Measurements from ENCODE around the gene PDE3A.

PDE3A gene

DNA sequence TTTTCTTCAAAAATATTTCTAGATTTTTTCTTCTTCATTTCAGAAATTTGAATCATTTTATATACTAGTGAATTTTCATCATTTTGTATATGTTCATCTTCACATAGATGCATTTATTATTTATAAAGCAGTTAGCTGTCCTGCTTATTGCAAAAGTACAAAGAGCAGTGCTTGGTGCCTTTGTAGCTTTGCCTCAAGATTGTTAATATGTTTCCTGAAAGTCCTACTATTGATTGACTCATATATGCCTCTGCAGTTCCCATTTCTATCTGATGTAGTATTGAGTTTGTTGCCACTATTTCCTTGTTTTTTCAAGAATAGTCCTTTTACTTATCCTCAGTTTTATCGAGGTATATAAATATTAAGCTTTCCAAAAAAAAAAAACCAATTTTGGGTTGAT lies 89.7 kb downstream of the PDE3A start:
- no peak for DNase-seq (ENCODE audit: low read depth)

DNA sequence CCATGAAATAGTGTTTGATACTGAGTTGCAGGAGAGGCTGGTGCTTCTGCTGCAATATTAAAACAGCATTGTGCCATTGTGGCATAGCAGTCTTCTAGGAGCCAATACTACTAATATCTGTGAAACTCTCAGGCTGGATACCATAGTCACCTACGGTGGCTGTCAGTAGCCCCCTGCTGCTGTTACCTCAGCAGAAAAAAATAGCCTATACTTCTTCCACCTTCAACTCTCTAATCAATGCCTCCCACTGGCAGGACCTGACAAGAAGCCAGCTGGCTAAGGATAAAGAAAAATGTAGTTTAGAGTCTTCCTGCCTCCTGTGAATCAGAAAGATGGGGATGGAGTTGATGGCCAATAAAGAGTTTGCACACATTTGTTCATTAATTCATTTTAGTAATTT lies 91.6 kb downstream of the PDE3A start:
- no peak for DNase-seq (ENCODE audit: low read depth)

DNA sequence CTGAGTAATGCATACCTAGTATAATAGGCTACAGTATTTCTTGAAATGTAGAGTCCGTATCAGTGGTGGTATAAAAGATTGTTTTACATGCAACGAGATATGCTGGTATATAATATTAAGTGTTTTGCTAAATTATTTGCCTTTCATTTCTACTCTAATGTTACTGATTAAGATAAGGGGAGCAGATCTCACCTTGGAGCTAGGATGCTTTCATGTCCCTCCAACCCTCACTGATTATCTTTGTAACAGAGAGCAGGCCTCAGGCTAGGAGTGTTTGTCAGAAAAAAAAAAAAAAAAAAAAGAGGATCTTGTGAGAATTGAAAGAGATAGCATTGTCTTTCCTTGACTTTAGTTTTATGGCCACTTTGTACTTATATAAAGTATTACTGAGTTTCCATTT lies 92.6 kb downstream of the PDE3A start:
- DNase-seq (ENCODE audit: low read depth) = no peak

DNA sequence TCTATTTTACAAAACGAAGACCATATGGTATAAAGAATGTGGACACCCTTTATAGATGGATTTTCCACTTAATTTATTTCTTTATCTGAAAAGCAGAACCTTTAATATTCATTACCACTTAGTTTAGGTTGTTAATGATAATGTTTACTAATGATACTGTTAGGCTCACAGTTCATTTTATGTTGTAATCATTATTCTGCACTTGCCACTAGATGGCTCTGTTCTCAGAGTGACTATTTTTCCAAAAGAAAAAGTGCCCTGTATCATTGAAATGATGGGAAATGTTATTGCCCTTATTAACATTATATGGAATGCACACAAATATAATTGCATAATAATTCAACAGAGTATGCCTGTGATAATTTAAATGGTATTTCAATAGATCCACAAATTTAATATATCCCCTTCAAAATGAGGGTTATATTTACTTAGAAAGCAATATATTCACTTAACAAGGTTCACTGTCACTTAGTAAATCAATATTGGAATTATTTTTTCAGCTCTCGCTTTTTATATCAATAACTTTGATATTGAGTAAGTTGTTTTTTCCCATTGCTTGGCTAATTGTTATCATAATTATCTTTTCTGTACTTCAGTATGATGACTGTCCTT lies 95.7 kb downstream of the PDE3A start:
- DNase-seq (ENCODE audit: low read depth) = peak; percentile 30

DNA sequence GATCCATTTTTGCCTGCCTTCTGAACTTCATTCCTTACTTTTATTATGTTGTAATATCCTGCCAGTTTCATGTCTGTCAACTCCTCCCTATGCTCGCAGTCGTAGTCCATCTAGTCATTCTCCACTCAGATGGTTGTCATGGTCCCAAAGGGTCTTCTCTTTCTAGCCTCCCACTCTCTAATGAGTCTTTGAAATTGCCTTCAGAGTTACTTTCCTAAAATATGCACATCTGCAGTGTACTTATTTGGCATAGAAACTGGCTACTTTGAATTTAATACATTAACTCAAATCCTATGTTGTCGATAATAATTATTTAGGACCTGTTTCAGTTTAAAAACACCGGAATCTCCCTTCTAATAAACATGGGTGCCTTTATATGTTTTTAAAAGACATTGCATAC lies 101.0 kb downstream of the PDE3A start:
- DNase-seq (ENCODE audit: low read depth) = no peak

DNA sequence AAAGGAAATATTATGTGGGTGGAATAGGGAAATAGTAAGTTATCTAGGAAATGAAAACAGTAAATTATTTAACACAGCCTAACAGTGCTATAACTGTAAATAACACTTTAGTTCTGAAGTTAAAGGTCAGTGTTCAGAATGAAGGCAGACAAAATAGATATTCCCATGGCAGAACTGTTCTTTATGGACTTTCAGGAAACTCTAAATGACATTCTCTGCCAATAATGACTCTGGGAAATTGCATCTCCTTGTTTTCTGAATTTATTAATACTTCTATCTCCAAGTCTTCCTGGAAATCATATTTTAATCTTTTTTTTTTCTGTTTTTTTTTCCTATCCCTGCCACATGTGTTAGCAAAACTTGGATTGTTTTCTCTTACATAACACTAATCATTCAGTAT lies 101.4 kb downstream of the PDE3A start:
- no peak for DNase-seq (ENCODE audit: low read depth)

DNA sequence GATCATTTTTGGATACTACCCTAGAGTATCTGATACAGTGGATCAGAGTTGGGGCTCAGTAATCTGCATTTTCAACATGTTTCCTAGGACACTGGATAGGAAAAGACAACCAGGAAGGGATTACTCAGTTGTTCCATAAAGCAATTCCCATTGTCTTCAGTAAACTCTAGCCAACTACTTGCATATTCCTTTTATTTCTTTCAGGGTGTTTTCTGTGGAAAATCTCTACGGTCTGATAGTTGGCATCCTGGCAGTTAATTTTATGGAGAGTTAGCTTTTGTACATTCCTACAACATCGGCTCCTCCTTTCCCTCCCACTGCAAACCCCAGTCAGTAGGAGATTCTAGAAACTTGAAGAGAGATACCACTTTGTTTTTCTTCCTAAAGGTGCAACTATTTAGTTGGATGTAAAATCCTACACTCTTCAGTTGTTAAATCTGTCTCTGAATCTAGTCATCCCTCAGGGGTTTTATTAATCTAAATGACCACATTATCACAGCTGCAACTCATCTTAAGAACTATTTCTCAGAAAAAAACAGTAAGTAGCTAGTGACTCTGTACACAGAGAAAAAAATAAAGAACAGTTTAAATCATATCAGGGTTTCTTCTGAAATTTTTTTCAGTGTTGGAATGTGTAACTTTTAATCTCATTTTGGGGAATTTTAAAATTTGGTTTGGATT lies 103.9 kb downstream of the PDE3A start:
- no peak for DNase-seq (ENCODE audit: low read depth)

DNA sequence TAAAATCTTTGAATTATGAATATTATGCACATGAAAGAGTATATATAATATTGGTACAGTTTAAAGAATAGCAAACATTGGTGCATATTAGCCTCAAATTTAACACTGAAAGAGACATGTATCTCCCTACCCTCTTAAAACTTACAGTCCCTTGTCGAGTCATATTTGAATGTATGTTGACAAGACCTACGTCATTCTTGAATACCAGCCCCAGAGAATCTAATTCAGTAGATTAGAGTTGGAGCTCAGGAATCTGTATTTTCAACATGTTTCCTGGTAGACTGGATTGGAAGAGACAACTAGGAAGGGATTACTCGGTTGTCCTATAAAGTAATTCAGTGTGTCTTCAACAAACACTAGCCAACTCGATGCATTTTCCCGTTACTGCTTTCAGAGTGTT lies 104.8 kb downstream of the PDE3A start:
- no peak for DNase-seq (ENCODE audit: low read depth)

DNA sequence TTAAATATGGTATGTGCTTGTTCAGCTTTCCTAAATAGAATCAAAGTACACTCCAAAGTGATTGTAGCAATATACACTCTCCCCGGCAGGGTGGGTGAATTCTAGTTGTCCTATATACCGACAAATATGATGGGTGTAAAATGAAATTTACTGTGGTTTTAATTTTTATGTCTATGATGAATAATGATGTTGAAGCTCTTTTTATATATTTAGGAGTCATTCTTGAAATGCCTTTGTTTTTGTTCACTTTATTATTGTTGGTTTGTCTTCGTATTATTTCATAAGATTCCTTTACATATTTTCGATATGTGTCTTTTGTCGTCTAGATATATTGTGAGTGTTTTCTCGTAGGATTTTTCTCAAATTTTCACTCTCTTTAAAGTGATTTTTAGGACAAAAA lies 105.7 kb downstream of the PDE3A start:
- no peak for DNase-seq (ENCODE audit: low read depth)

DNA sequence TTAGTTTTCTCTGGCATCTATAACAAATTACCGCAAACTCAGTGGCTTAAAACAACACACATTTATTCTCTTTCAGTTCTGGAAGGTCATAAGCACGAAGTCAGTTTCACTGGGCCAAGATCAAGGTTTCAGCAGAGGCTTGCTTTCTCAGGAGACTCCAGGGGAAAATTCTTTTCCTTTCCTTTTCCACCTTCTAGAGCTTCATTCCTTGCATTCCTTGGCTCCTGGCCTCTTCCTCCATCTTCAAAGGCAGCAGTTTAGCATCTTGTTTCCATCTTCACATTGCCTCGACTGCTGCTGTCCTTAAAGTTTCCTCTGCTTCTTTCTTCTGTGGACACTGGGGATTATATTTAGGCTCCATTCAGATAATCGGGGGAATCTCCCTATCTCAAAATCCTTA lies 106.1 kb downstream of the PDE3A start:
- no peak for DNase-seq (ENCODE audit: low read depth)

DNA sequence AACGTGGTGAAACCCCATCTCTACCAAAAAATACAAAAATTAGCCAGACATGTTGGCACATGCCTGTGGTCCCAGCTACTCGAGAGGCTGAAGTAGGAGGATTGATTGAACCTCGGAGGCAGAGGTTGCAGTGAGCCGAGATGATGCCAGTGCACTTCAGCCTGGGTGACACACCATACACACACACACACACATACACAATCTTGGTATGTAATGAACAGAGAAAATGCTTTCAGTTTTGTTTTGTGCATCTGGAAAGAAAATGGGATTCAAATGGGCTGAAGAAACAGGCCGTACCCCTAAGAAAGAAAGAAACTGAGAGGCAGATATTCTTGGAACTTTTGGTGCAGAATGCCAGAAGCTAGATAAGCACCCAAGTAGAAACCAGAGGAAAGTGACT lies 107.2 kb downstream of the PDE3A start:
- DNase-seq (ENCODE audit: low read depth) = no peak

DNA sequence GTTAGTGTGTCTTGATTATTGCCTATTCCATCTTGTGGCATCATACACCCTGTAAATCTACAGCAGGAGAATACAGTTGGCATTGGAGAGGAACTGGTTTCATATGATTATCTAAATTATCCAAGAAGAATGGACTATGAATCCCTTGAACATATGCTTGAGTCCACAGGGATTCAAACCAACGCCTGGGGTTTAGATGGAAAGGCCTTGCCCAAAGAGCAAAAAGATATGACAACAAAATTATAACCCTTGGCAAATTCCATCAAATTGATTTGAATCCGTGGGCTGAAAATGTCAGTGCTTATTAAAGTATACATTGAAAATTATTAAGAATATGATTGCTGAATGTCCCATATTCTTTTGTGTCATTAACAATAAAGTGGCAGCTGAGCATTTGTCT lies 108.2 kb downstream of the PDE3A start:
- DNase-seq (ENCODE audit: low read depth) = no peak

DNA sequence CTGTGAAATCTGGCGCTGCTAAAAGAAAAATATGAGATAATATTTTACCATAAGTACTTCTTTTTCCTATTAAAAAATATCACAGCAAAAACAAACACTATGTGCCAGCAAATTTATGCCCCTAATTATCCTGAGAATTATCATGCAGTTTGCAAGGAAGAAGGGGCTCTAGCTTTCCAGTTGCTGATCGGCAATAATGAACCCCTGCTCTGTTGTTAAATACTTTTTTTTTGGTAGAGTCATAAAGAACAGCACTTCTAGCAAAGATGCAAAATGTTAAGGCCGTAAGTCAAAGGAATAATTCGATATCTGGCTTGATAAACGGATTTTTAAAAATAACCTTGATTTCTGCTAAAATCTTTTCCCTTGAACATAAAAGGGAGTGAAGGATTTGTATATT lies 108.9 kb downstream of the PDE3A start:
- DNase-seq (ENCODE audit: low read depth) = no peak

DNA sequence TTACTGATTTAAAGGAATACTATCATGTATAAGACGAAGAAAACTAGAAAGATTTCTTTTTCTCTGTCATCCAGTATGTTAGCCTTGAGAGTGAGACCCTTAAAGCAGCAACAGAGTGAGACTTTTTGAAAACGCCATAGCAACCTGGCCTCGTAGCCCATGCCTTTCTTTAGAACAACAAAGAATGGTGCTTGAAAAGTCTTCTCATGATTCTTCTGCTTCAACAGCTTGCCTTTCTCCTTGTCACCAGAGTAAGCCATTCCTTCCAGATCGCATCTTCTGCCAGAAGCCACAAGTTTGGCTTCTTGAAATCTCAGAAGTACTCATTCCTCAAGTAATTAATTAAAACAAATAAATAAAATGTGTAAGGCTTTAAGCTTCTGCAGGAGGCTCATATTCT lies 109.3 kb downstream of the PDE3A start:
- no peak for DNase-seq (ENCODE audit: low read depth)

DNA sequence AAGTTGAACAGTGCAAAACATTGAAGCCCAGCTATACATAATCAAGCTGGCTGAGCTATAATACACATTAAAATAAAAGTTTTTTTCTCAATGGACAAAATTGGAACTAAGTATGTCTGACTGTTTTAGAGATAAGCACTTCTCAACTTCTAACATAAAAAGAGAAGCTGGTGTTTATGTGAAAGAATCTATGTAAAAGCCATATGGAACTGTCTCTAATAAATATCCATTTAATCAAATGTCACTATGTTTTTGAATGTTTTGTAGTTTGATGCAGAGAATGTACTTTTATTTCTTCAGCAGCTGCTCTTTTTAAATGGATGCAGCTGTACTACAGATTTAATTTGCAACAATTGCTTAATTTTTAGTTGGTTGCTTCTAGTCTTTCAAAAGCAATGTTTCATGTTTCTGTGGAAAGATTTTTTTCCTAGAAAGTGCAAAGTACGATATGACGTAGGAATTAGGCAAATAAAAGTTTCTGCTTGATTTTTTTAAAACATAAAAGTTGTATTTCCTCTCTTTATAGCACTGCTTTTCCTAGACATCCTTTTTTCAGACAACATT lies 114.2 kb downstream of the PDE3A start:
- DNase-seq (ENCODE audit: low read depth) = no peak

DNA sequence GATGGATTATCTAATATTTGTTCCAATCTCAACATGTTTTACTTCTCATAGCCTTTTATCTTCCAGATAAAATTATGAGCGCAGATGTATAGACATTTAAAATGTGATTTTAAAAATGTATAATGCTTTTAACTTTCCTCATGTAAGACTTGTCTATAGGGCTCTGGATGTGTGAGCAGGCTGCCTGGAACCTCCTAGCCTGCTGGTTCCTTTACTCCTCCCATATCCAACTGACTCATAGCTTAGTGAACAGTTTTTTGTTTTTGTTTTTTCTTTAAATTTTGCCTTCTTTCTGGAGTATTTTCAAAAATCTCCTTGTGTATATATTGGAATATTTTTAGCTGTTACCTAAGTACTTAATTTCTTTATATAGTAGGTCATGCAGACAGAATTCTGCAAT lies 115.4 kb downstream of the PDE3A start:
- DNase-seq (ENCODE audit: low read depth) = no peak

DNA sequence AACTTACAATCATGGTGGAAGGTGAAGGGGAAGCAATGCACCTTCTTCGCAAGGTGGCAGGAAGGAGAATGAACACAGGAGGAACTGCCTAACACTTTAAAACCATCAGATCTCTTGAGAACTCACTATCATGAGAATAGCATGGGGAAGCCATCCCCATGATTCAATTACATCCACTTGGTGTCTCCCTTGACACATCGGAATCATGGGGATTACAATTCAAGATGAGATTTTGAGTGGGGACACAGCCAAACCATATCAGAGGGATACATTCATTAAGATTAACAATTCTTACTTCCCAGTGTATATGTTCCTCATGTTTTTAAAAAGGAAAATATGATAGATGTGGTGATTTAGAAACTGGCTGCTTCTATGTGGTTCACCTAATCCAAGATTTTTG lies 117.9 kb downstream of the PDE3A start:
- DNase-seq (ENCODE audit: low read depth) = no peak

DNA sequence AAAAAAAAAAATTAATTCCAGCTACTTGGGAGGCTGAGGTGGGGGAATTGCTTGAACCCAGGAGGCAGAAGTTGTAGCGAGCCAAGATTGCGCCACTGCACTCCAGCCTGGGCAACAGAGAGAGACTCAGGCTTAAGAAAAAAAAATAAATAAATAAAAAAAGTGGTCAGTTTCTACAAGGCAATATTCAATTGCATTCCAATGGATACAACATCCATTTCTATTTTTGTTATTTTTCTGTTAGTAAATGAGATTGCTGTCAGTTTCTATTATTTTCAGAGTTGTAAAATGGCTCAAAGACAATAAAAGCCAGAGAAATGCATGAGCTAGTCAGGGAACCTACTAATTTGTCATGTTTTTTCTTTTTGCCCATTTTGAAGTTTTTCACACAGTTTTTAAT lies 119.2 kb downstream of the PDE3A start:
- DNase-seq (ENCODE audit: low read depth) = no peak

DNA sequence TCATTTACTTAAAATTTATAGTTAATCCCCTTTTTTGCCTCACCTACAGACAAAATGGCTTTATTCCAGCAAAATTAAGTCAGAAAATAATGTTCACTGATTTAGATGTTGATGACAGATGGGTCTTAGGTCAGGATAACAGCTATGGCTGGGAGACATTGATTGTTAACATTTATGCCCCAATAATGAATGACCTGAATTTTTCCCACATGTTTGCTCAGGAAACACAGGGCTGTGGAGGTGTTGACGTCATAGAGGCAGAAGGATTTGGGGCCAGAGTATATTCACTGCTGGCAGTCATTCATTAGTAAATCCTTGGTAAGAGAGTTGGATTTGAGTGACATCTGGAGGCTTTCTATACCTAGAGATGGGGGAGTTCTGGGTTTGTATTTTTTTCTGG lies 121.3 kb downstream of the PDE3A start:
- no peak for DNase-seq (ENCODE audit: low read depth)

DNA sequence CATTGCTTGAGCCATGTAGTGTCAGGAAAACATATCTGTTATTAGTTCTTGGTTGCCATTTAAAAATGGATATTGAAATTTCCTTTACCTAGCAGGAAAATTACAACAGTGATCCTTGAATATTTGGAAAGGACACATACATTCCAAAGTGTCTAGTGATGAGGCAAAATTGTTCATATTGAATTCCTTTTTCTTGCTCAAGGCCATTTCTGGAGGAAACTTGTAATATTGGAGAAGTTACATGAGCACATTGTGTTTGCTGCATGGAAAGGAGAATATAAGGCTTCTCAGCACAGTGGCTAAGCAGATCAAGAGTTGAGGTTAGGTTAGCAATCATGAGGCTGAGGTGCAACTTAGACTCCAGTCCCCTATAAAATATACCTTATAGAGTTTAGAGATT lies 121.9 kb downstream of the PDE3A start:
- no peak for DNase-seq (ENCODE audit: low read depth)

DNA sequence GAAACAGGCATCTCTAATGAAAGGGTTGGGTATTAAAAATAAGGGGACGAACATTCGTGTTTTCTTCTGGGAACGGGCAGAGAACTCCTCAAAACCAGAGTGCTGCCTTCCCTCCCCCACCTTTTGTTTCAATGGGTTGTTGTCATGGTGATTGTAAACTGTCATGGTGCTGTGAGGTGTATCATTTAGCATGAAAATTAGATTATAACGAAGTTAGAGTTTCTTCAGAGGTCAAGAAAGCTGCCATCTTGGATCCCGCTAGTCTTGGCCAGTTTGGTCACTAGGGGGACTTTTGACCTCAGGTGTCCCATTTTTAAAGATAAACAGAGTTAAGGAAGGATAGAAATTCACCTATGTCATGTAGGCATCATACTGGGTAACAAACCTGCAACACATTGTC lies 123.0 kb downstream of the PDE3A start:
- no peak for DNase-seq (ENCODE audit: low read depth)

DNA sequence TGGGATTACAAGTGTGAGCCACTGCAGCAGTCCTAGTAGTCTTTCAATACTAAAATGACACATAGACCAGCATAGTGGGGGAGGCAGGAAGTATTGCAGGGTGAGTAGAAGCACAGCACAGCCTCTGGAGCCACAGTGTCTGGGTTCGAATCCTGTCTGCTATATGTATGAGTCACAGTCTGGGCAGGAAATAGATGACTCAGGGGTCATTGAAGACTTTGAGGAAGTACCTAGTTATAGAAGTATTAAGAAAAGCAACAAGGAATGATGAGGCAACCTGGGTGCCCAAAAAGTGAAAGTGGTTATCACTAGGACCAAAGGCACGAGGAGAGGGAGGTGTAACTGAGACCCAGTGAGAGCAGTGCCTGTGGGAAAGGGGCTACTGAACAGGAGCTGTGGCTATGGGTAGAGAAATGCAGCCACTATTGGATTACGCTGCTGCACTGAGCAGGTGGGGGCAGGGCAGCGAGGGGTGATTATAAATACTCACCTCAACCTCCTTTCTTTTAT lies 124.0 kb downstream of the PDE3A start:
- peak; percentile 56 for DNase-seq (ENCODE audit: low read depth)

DNA sequence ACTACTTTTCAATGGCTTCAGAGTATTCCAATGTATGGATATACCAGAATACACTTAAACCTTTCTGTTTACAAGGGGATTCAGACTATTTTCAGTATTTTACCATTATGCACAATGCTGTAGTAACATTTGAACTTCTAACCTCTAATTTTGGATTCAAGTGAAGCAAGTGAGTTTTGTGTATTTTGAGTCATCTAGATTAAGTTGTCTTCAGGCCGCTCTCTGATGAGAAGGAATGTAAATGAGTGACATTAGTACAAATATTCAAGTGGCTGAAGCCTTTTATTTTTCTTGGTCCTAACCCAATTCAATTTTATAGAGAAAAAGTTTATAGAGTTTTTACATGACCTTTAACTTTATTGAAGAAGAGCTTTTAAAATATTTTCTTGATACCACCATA lies 125.6 kb downstream of the PDE3A start:
- DNase-seq (ENCODE audit: low read depth) = no peak

DNA sequence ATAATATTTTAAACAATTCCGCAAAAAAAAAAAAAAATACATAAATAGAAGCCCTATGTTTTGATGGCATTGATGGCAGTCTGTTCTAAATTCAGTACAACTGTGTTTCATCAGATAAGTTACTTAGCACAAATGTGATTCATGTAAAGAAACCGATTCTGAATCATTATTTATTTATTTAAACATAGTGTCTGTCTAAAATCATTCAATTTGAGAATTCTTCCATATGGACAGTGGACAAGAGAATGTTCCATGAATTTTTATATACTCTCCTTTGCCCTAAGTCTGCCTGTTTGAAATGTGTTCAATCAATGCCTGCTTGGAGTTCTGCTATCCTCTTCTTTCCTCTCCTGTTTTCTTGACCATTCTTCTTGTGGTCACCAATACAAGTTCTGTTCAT lies 126.5 kb downstream of the PDE3A start:
- DNase-seq (ENCODE audit: low read depth) = peak; percentile 9
